ENCODE measurements around the gene MAPK1. TPM values are rescaled to one million over a fixed set of nuclear protein-coding genes. Genes with fewer than 3 reads are reported as not detected.

The MAPK1 gene
- total RNA-seq, 1 experiment from 2014 or later, result 90.3 TPM

DNA sequence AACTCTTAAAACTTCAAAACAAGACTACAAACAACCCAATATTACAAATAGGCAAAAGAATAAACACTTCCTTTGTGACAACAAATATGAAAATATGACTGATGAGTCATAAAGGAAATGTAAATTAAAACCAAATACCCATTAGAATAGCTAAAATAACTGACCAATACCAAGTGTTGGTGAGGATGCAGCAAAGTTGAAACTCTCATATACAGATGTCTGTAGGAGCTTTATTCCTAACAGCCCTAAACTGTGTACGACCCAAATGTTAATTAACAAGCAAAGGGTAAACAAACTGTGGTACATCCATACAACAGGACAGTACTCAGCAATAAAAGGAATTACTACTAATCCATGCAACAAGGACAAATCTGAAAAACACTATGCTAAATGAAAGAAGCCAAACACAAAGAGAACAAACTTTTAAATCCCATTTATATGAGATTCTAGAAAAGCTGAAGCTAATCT lies 43.0 kb downstream of the MAPK1 start:
- no peak overlapping the region for H2BK12ac ChIP-seq (ENCODE audit: insufficient read length, low read depth, low read length)
- no peaks in the 10 kb centered on the region for H4K20me1 ChIP-seq (ENCODE audit: control insufficient read depth, insufficient read depth, insufficient read length)
- H3K79me2 ChIP-seq (ENCODE audit: insufficient read depth, low read length), result peaks cover 23% of the 10 kb centered on the region
- no peaks in the 10 kb centered on the region for H3K23me2 ChIP-seq (ENCODE audit: insufficient read length, low read depth, low read length, poor library complexity, severe bottlenecking)
- peaks cover 16 to 17% of the 10 kb centered on the region in 2 experiments for H3K4me1 Mint-ChIP-seq
- H3K14ac ChIP-seq (ENCODE audit: insufficient read depth, low read length), result no peak overlapping the region
- H3K27ac Mint-ChIP-seq, result 0 out of 7 replicates have a peak overlapping the region, but pooled peaks of 1 of the 3 experiments have one; percentile 13
- H2AK5ac ChIP-seq (ENCODE audit: insufficient read length, low read length), result no peak overlapping the region
- no peaks in the 10 kb centered on the region for H3K9me3 ChIP-seq (ENCODE audit: control insufficient read depth, low read depth, low read length)
- no peaks in the 10 kb centered on the region; a peak in 1 of 7 replicates for H3K36me3 Mint-ChIP-seq (ENCODE audit: insufficient read depth in 1 of 3, low read depth in 3 of 3)
- peaks cover 9% of the 10 kb centered on the region for H3K79me1 ChIP-seq (ENCODE audit: insufficient read depth, low read depth, low read length, poor library complexity, severe bottlenecking)
- no peak overlapping the region for H3K18ac ChIP-seq (ENCODE audit: insufficient read length, low read depth, low read length)
- no peaks in the 10 kb centered on the region for H3K27me3 Mint-ChIP-seq (ENCODE audit: low read depth)
- H3K4ac ChIP-seq (ENCODE audit: low read depth, low read length), result no peak overlapping the region
- no peaks in the 10 kb centered on the region for H3K9me3 Mint-ChIP-seq
- no peak overlapping the region for H3K4me2 ChIP-seq (ENCODE audit: insufficient read depth, insufficient read length, low read length)
- DNase-seq, result no peak
- H4K8ac ChIP-seq (replicated peaks; ENCODE audit: insufficient read length, low read depth, low read length), result no peak overlapping the region
- no peak overlapping the region for H2AFZ ChIP-seq (ENCODE audit: low read length)
- H3K9ac ChIP-seq (ENCODE audit: extremely low read depth, insufficient read length, low read length), result no peak overlapping the region
- no peak overlapping the region for H3K4me3 Mint-ChIP-seq
- no peak overlapping the region for H2BK15ac ChIP-seq (ENCODE audit: low read depth, low read length)
- H3K56ac ChIP-seq (ENCODE audit: insufficient read length, low read depth, low read length), result no peak overlapping the region
- H3K27ac ChIP-seq (ENCODE audit: insufficient read length, low read depth, low read length), result no peak overlapping the region
- TF ChIP-seq, protein P1, sequence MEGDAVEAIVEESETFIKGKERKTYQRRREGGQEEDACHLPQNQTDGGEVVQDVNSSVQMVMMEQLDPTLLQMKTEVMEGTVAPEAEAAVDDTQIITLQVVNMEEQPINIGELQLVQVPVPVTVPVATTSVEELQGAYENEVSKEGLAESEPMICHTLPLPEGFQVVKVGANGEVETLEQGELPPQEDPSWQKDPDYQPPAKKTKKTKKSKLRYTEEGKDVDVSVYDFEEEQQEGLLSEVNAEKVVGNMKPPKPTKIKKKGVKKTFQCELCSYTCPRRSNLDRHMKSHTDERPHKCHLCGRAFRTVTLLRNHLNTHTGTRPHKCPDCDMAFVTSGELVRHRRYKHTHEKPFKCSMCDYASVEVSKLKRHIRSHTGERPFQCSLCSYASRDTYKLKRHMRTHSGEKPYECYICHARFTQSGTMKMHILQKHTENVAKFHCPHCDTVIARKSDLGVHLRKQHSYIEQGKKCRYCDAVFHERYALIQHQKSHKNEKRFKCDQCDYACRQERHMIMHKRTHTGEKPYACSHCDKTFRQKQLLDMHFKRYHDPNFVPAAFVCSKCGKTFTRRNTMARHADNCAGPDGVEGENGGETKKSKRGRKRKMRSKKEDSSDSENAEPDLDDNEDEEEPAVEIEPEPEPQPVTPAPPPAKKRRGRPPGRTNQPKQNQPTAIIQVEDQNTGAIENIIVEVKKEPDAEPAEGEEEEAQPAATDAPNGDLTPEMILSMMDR (conservative IDR thresholded peaks at IDR 0.05), result no peak
- H3K27me3 ChIP-seq (ENCODE audit: insufficient read depth, low read length), result no peaks in the 10 kb centered on the region; the same call in 1 of the 2 replicates
- no peak overlapping the region for H2BK120ac ChIP-seq (ENCODE audit: low read depth, low read length, poor library complexity, severe bottlenecking)
- H3T11ph ChIP-seq (ENCODE audit: low read length), result no peak overlapping the region
- no peaks in the 10 kb centered on the region; the same call in 1 of the 2 replicates for H3K4me1 ChIP-seq (ENCODE audit: insufficient read depth, low read length)
- H2BK5ac ChIP-seq (ENCODE audit: insufficient read length, low read length), result no peak overlapping the region
- H2BK20ac ChIP-seq (ENCODE audit: low read depth, low read length, poor library complexity, severe bottlenecking), result no peak overlapping the region
- no peak overlapping the region for H4K91ac ChIP-seq (ENCODE audit: insufficient read length, low read depth, low read length)
- no CpG with 5 or more reads among the region's 1 CpG for WGBS (ENCODE audit: extremely low coverage, insufficient read length, low lambda C conversion rate)
- no peak overlapping the region for H3K23ac ChIP-seq (ENCODE audit: insufficient read length, low read depth, low read length)
- no peak overlapping the region for H4K5ac ChIP-seq (ENCODE audit: insufficient read length, low read depth, low read length)

All from H9 (cell line).